Left ventricle myocardium superior (tissue), 1 donor: Measurements from ENCODE around the gene CLMP. TPM values are rescaled to one million over a fixed set of nuclear protein-coding genes. Genes with fewer than 3 reads are reported as not detected.
"Not testable (repeated sequence)": the region's sequence is repeated elsewhere in the genome, so short reads cannot be mapped to it uniquely, and the experiment has no call there.

Experiments used
- ATAC-seq: fragments of 200-7000 bp; cut with Tn5 transposase; one replicate; pipeline ENCODE4 v1.9.1; 2020; ENCODE audit warnings: mild to moderate bottlenecking, moderate library complexity
- DNase-seq: peaks from one replicate; pipeline ENCODE4 v3.0.0-alpha.2; 2020
- intact Hi-C: fragments of 100-400 bp; cut with micrococcal nuclease; formaldehyde crosslinking; loops from one replicate; pipeline ENCODE4 v1.11.0; 2022
- total RNA-seq: library from RNA; stranded (reverse); fragmentation: NEBNext Ultra II Directional; extraction: Animal tissue kit (Norgen Biotek cat#: 25700); gene quantifications from one replicate; pipeline ENCODE4 v1.2.1, GENCODE V29; 2021
- donor health status: DM: no; HTN: yes; CAD: no; lungs with severe emphysema.

Gene CLMP
- total RNA-seq, 1 donor from 2014 or later = 4.9 TPM

DNA sequence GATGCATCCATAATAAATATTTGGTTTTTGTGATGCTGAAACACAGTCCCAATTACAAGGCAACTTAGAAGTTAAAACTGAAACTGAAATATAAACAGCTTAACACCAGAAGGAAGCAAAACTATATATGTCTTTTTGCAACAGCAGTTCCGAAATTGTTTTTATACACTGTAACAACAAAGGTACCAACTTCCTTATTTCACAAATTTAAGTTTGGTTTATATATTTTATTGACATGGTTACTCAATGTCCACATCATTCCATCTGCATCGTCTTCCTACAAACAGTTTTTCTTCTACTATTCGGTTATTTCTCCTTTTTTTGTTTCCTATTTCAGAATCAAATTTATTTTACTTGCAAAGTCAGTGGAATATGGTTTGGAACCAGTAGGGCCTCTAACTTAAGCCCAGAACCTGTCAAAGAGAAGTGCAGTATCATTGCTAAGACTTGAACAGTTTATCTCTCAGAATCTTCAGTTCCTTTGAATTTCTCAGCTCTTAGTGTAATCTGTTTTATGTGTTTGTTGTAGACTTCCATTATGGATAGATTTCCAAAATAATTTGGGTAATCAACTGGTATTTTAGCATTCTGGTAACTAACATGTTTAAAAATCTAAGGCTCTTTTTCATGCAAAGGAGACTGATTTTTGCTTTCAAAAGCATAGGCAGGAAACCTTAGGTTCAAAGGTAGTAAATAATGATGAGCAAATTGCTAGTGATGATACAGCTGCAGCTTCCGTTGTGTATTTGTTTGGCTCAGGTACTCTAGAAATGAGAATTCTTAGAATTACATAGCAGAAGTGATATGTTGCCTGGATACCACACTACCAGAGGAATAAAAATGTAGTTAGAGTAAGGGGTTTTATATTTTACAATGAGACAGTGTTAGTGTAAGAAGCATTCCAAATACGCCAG lies 124.9 kb downstream of the CLMP start:
- ATAC-seq (no peak), DNase-seq (no peak)
- intact Hi-C loops = no loop called here

GRCh38 chr11:123065621-123066020 lies 129.4 kb downstream of the CLMP start:
- intact Hi-C loops = no loop called here
- DNase-seq (no peak), ATAC-seq (no peak)

DNA sequence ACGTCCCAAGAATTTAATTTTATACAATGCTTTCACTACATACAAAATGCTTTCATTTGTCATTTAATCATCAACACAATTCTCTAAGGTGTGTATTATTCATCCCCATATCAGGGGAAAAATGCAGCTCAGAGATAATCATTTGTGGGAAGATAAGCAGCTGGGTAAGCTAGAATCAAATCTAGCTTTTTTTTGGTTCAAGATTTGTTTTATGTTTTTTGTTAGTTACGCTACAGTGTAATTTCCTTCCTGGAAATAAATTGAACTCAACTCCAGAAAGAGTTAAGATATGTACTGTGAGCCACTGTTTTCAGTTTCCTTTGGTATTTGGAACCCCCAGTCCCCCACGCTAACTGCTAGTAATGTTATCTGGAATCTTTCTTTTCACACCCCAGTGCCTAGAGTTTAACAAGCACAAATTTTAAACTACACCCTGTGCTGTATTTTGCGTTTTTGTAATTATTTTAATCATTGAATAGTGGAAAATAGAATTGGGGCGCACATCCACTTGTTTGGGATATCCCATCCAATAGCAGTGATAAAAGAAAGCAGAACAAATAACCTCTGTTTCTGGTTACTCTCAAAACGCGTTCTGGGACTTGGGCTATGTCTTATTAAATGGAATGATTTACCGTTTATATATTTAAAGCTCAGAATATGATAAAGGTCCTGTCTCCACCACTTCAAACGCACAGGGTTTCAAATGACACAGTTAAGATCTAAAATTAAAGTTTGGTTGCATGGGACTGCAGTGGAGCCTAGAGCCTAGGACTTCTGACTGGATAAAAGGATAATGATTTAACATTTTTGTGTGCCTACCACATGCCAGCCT lies 131.0 kb downstream of the CLMP start:
- DNase-seq (no peak), ATAC-seq (no peak)
- intact Hi-C loops = no loop called here

DNA sequence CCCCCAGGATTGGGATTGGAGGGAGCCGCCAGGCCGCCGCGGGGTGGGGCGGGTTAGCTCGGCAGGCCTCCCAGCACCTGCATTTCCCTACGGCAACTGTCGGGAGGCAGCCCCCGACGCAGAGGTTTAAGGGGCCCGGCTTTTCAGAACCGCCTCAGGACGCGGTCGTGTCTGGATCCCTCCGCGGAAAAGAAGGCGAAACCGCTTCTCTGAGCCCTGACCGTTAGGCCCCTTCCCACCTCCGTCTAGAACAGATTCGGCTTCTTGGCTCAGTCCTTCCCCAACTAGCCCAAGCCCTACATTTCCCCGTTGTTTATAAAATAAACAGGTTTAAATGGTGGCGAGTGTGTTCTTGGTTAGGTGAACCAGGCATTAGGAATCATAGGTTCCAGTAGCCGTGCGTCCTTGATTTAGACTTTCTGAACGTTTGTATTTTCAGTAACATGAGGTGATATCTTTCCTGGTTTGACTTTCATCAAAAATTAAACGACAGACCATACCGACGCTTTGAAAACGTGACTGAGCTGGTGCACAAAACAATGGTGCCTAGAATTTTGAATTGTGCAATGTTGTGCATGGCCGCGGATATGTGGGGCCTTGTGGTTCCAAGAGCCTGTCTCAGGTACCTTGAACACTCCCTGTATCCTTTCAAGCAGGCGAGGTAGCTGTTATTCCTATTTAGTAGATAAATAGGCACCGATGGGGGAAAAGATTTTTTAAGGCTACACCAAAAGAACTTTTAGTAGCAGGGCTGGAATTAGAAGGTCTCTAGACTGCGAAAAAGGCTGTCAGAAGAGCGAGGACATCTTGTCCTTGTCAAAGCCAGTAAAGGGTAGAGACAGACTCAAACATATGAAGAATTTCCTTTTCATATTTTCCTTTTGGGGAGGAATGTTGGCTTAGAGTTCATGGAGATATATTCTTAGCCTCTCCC lies 131.9 kb downstream of the CLMP start:
- ATAC-seq (peak; percentile 30), DNase-seq (peak; percentile 47)
- intact Hi-C loops = no loop called here

- intact Hi-C loops = no loop called here
- peak; percentile 92 for ATAC-seq
These were observed 132.7 kb downstream of the CLMP start for GRCh38 chr11:123062158-123062891.

GRCh38 chr11:123061403-123062157 lies 133.5 kb downstream of the CLMP start, which contains the start of gene HSPA8:
HSPA8 (minus strand) TSS chr11:123062136; CDS start chr11:123061324, 812 bp downstream.
- intact Hi-C loops = no loop called here
- ATAC-seq (peak; percentile 26), DNase-seq (peak; percentile 80)

More at GRCh38 chr11:123062158-123062891, 132.7 kb downstream of the CLMP start:
- peak; percentile 99 for DNase-seq

DNA sequence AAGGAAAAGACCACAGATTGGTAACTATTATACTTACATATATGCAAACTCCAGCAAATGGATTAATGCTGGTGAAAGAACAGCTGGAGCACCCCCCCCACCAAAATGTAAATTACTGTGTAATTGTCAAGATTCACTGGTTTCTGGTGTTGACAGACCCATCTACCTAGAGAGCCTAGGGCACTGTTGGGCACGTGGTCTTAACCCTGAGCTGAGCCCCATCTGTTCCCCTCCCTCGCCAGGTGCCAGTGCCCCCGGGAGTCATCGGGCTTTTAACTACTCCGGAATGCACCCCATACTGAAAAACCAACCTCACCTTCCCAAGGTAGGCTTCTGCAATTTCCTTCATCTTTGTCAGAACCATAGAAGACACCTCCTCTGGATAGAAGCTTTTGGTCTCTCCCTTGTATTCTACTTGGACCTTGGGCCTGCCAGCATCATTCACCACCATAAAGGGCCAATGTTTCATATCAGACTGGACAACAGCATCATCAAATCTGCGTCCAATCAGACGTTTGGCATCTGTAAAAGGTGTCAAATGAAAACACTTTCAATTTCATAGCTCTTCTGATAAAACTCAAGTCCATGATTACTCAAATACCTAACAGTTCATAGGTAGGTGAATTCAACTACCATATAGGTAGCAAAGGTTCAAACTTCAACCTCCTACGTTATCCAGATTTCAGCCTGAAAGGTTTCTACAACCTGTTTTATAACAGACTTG lies 134.6 kb downstream of the CLMP start:
- ATAC-seq (no peak), DNase-seq (no peak)
- intact Hi-C loops = no loop called here

GRCh38 chr11:123059041-123059920 lies 135.8 kb downstream of the CLMP start:
- ATAC-seq, DNase-seq: not testable (repeated sequence)
- intact Hi-C loops = loop anchor here (10.0 kb wide), 1 partner anchor 194 kb away; no protein-coding TSS in a partner anchor

GRCh38 chr11:123057661-123058305 lies 137.3 kb downstream of the CLMP start:
- no peak for ATAC-seq
- intact Hi-C loops = loop anchor here (10.0 kb wide), 1 partner anchor 193 kb away; no protein-coding TSS in a partner anchor

DNA sequence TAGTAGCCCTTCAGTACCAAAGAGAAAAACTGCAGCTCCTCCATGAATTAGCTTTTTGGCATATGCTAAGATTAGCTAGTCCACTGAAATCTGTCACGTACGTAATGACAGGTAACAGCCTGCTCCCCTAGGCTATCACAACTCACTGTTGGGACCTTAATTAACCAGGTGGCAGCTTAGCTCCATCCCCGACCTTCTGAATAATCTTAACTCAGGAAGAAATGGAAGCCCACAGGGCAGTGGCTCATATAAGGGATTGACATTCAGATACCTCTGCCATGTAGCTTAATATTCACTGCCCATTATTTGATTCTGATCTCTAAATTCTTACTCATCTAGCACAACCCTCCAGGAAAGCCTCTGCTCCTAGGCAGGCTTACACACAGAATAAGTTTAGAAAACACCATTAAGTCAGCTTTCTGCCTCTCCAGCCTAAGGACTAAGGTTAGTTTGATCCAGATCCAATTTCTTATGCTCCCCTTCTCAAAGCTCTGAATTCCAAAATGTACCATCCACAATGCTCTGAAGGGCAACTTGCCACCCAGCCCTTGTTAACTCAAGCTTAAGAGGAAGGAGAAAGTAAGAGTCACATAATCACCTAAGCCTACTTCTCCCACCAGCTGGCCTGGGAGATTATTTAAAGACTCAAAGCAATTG lies 138.1 kb downstream of the CLMP start:
- no peak for DNase-seq
- intact Hi-C loops = loop anchor here (10.0 kb wide), 1 partner anchor 192 kb away; no protein-coding TSS in a partner anchor
- ATAC-seq = no peak

More at GRCh38 chr11:123057661-123058305, 137.3 kb downstream of the CLMP start:
- DNase-seq = no peak

- peak; percentile 7 for ATAC-seq
- no peak for DNase-seq
- intact Hi-C loops = loop anchor here (10.0 kb wide), 1 partner anchor 191 kb away; no protein-coding TSS in a partner anchor
These were observed 139.7 kb downstream of the CLMP start for GRCh38 chr11:123055191-123055901.

DNA sequence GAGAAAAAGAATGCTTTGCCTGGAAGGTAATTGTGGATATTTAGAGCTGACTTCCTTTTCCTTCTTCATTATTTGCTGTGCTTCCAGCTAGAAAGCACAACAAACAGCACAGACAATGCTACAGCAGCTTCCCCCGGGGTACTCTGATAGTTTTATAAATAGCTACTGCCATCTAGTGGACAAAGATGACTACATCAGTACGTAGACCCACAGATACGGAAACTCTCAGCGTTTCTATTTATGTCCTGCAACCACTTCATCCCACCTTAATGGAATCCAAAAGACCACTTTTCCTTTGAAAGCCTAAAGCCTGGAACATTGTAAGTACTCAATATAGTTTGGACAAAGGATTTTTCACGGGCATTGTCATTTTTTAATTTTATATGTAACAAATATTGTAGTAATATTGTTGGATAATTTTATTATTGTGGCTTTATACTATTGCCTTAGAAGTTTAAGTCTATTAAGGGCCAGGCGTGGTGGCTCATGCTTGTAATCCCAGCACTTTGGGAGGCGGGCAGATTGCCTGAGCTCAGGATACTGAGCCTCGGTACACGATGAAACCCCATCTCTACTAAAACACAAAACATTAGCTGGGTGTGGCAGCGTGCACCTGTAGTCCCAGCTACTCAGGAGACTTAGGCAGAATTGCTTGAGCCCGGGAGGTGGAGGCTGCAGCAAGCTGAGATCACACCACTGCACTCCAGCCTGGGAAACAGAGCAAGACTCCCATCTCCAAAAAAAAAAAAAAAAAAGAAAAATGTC lies 140.6 kb downstream of the CLMP start:
- DNase-seq (no peak), ATAC-seq (peak; percentile 86)
- intact Hi-C loops = loop anchor here (10.0 kb wide), 1 partner anchor 190 kb away; no protein-coding TSS in a partner anchor
